K562 (cell line): ENCODE data around the gene SND1. TPM values are rescaled to one million over a fixed set of nuclear protein-coding genes. Genes with fewer than 3 reads are reported as not detected.
A peak's percentile ranks its signal among the peaks of the same experiment; 100 is the strongest.

Experiments
- BDP1 ChIP-seq: IDR thresholded peaks from 3 replicates; pipeline ENCODE4 v1.6.1; 2011; ENCODE audit not compliant: insufficient read length, insufficient read depth
- CBFA2T2 ChIP-seq: fragments of 450-650 bp; conservative IDR thresholded peaks from 2 replicates; pipeline ENCODE4 v1.6.1; 2017; ENCODE audit warnings: mild to moderate bottlenecking
- CREB3L1 ChIP-seq: fragments of 450-650 bp; IDR thresholded peaks from 2 replicates; pipeline ENCODE4 v1.6.1; 2014; ENCODE audit warnings: low read depth, mild to moderate bottlenecking, moderate library complexity, borderline replicate concordance
- E2F8 ChIP-seq: fragments of 450-650 bp; IDR thresholded peaks from 2 replicates; pipeline ENCODE4 v1.7.1; 2018; ENCODE audit warnings: mild to moderate bottlenecking, low read depth; ENCODE audit not compliant: partially characterized antibody
- EHMT2 ChIP-seq: fragments of 450-650 bp; IDR thresholded peaks from 2 replicates; pipeline ENCODE4 v1.6.1; 2018; ENCODE audit warnings: antibody characterized with exemption
- FIP1L1 ChIP-seq: fragments of 200-400 bp; formaldehyde crosslinking; IDR thresholded peaks from 2 replicates; pipeline ENCODE4 v1.6.1; 2018; ENCODE audit warnings: mild to moderate bottlenecking, low read depth, low read length; ENCODE audit not compliant: poor library complexity, severe bottlenecking
- KDM1A ChIP-seq, 2 experiments: fragments of 450-650 bp; IDR thresholded peaks; 2 replicates each; pipeline ENCODE4 v1.6.1; 2016; ENCODE audit warnings: mild to moderate bottlenecking in 2 of 2
- KDM2B ChIP-seq: fragments of 250-450 bp; sonication (Bioruptor Pico); IDR thresholded peaks from 2 replicates; pipeline ENCODE4 v1.8.0; 2021; ENCODE audit warnings: mild to moderate bottlenecking, moderate library complexity
- MAX ChIP-seq: sonication (generic); formaldehyde crosslinking; IDR thresholded peaks from 2 replicates; pipeline ENCODE4 v1.9.0; 2022; ENCODE audit warnings: mild to moderate bottlenecking, missing genetic modification reagents
- MEIS2 ChIP-seq: fragments of 450-650 bp; IDR thresholded peaks from 2 replicates; pipeline ENCODE4 v1.6.1; 2014; ENCODE audit warnings: mild to moderate bottlenecking; ENCODE audit not compliant: partially characterized antibody
- PCBP1 ChIP-seq: fragments of 200-400 bp; formaldehyde crosslinking; IDR thresholded peaks from 2 replicates; pipeline ENCODE4 v1.6.1; 2018; ENCODE audit warnings: mild to moderate bottlenecking, low read depth, low read length; ENCODE audit not compliant: poor library complexity, severe bottlenecking
- SMAD1 ChIP-seq: fragments of 150-350 bp; IDR thresholded peaks from 2 replicates; pipeline ENCODE4 v1.6.1; 2014; ENCODE audit warnings: low read length, low read depth; ENCODE audit not compliant: partially characterized antibody
- SMAD4 ChIP-seq: fragments of 250-450 bp; sonication (Bioruptor Pico); conservative IDR thresholded peaks from 2 replicates; pipeline ENCODE4 v1.8.0; 2021; ENCODE audit warnings: inconsistent platforms, mild to moderate bottlenecking, moderate library complexity
- SMARCA4 ChIP-seq: fragments of 450-650 bp; IDR thresholded peaks from 2 replicates; pipeline ENCODE4 v1.6.1; 2016
- SMARCE1 ChIP-seq: fragments of 450-650 bp; IDR thresholded peaks from 2 replicates; pipeline ENCODE4 v1.7.1; 2016; ENCODE audit warnings: mild to moderate bottlenecking
- SOX6 ChIP-seq: fragments of 450-650 bp; IDR thresholded peaks from 2 replicates; pipeline ENCODE4 v1.6.1; 2014; ENCODE audit warnings: mild to moderate bottlenecking
- TAL1 ChIP-seq: fragments of 450-650 bp; IDR thresholded peaks from 2 replicates; pipeline ENCODE4 v1.6.1; 2016; ENCODE audit warnings: mild to moderate bottlenecking
- TRIM24 ChIP-seq, 2 experiments: fragments of 450-650 bp; IDR thresholded peaks; 2 replicates each; pipeline ENCODE4 v1.6.1; 2016
- ZNF217 ChIP-seq: sonication (generic); formaldehyde crosslinking; IDR thresholded peaks from 2 replicates; pipeline ENCODE4 v1.8.0; 2022; ENCODE audit warnings: mild to moderate bottlenecking, missing genetic modification reagents
- ZNF609 ChIP-seq: sonication (generic); formaldehyde crosslinking; IDR thresholded peaks from 2 replicates; pipeline ENCODE4 v1.8.1; 2023; ENCODE audit warnings: missing genetic modification reagents, mild to moderate bottlenecking, borderline replicate concordance
- polyA plus RNA-seq, 8 experiments: library from polyadenylated mRNA; depleted of rRNA in 4 of 8; stranded (reverse) in 5 of 8; unstranded in 3 of 8; fragments of >200 nt; fragmentation: Nextera tagmentation in 2 of 8; fragmentation: Illumina TruSeq in 1 of 8; extraction: Ambion mirVana in 2 of 8; extraction: Trizol in 1 of 8; gene quantifications; 2 replicates each; pipeline versions ENCODE4 v1.2.1 to v1.2.3, GENCODE V29; 2011 to 2014; ENCODE audit warnings: inconsistent platforms in 1 of 8, missing spikeins in 1 of 8
- total RNA-seq, 7 experiments: library from RNA; depleted of rRNA in 6 of 7; stranded (reverse); fragments of >200 nt in 6 of 7; fragmentation: Illumina TruSeq in 2 of 7; extraction: Trizol in 2 of 7; gene quantifications; 2 replicates each; pipeline versions ENCODE4 v1.2.1 to v1.2.3, GENCODE V29; 2011 to 2021; ENCODE audit warnings: low replicate concordance in 1 of 7

SND1 gene
- total and polyA plus RNA-seq, 9 of the 15 experiments (the other 6 are each of a cell fraction or from before 2014, with no cell fraction given), result 46.5 to 307 (median 191) TPM

- no peak for TF ChIP-seq ZNF609 (CRISPR knock-in tag)
- TF ChIP-seq SOX6, result peak; percentile 78; the same call in 1 of the 2 replicates
- TF ChIP-seq ZNF217 (CRISPR knock-in tag), result no peak
- no peak for TF ChIP-seq E2F8
- TF ChIP-seq SMAD1, result peak; percentile 89
- TF ChIP-seq KDM2B, result no peak
- no peak for TF ChIP-seq BDP1
- peak; percentile 45; the same call in 1 of the 2 replicates for TF ChIP-seq TAL1
- TF ChIP-seq TRIM24 (IDR thresholded peaks at IDR 0.05), result peak in 1 of 2 experiments; percentile 64; a peak in 2 of 4 replicates
- TF ChIP-seq CBFA2T2, result 0 out of 2 replicates have a peak, but pooled peaks have one; percentile 3
- no peak for TF ChIP-seq MAX (CRISPR knock-in tag)
- no peak for TF ChIP-seq FIP1L1
- 0 out of 2 replicates have a peak, but pooled peaks have one; percentile 23 for TF ChIP-seq CREB3L1
- TF ChIP-seq KDM1A (IDR thresholded peaks at IDR 0.05), result peak in 1 of 2 experiments; percentile 46; a peak in 1 of 4 replicates
- TF ChIP-seq EHMT2, result 0 out of 2 replicates have a peak, but pooled peaks have one; percentile 35
- no peak for TF ChIP-seq PCBP1
- peak; percentile 69; the same call in 1 of the 2 replicates for TF ChIP-seq SMARCE1
- peak; percentile 73 for TF ChIP-seq MEIS2
- peak; percentile 76 for TF ChIP-seq SMARCA4
- 0 out of 2 replicates have a peak, but pooled peaks have one; percentile 33 for TF ChIP-seq SMAD4 (CRISPR knock-in tag)
These were observed 146.0 kb downstream of the SND1 start (continued) for GRCh38 chr7:127798023-127798422.
